CD4-positive, alpha-beta T cell treated with Interleukin-6 at 100 ng/mL for 8 hours (primary cell): ENCODE data around the gene AR.

Experiments used
- DNase-seq: peaks from one replicate; pipeline ENCODE4 v3.0.0-alpha.2; 2020; ENCODE audit warnings: mixed read lengths, low spot score

The AR gene

DNA sequence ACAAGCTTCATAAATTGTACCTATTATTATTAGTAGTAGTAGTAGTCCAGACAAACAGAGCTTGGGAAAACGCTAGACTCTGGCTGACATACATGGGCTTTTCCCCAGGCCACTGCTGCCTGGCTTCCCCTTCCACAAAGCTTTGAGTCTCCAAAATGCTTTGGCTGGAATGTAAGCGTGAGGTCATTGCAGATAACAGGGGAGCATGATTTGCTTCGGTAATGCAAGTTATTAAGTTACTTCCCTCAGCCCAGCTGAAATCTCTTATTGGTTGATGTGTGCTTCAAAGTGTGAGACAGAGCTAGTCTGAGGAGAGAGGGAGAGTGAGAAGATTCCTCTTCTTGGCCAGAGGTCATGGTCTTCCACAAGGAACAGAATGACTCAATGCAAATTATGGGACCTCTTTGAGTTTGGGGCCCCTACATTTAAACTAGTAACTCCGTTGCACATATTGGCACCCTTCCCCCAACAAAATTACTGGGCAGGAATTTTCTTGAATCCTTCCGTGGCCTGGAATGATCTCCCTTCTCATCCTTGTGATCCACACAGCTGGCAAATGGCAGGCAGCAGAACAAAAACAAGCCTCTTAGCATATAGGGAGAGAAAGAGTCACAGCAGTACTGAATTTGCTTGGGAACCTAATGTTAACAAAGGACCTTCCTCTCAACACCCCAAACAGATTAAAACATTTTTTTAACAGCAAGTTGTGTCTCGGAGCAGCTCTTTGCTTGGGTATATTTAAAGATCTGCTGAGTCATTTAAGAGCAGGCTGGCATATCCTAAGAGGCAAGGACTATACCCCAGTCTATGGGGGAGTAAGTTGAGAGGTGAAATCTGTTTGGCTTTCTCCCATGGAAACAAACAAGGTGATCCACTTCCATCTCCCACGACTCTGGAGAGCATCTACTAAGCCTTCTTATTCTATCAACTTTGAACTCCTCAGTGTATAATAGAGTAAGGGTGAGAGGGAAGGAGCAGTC is 19.9 kb downstream of the AR start:
- DNase-seq, result no peak

DNA sequence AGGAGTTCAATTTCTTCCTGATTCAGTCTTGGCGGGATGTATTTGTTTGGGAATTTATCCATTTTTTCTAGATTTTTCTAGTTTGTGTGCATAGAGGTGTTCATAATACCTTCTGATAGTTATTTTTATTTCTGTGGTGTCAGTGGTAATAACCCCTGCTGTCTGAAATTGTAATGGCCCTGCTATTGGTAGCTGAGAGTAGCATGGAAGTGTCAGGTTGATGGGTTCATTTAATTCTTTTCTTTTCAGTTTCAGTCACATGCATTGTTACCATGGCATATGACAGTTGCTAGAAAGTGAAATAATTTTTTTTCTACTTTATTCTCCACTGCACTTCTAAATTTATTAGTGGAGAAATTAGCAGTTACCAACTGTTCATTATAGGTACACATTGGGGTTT is 20.7 kb downstream of the AR start:
- DNase-seq, result no peak

DNA sequence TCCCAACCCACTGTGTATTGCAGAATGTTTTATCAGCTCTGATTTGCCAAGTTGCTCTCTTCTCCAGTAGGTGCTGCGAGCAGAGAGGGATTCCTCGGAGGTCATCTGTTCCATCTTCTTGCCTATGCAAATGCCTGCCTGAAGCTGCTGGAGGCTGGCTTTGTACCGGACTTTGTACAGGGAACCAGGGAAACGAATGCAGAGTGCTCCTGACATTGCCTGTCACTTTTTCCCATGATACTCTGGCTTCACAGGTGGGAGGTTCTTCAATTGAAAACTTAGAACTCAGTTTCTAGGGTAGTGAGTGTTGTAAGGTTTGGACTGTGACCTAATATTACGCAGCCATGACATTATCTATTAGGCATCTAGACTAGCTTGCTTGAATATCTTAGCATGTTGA is 24.9 kb downstream of the AR start:
- no peak for DNase-seq

DNA sequence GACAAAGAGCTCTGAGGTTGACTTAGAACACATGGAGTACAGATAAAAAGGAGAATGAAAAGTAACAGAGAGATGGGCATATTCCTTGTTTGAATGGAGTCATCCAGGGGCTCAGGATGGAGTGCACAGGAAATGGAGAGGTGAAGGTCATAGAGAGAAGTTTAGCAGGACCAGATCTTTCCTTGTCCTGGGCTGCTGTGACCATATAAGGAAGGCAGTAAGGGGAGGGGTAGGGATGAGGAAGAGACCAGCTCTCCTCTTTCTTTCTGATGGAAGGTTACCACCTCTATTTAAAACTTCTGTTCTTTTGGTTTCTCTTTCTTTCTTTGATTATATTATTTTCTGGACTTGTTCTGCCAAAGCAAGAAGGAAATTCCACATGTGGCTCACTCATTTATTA is 27.0 kb downstream of the AR start:
- DNase-seq, result no peak

DNA sequence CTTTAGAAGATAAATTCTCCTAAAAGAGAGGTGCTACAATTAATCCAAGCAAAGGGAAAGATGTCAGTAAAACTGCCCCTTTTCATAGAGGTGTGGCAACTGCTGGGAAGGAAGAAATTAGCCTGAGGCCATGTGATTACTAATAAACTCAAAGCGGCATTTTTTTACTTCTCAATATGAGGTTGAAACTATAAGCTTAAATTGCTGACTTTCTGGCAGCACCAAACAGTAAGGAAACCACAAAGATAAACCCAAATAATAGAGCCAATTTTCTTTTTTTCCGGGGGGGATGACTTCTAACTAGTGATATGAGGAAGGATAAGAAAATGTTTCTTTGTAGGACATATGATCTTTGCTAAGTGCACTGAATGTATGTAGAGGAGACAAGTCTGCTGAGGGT is 30.9 kb downstream of the AR start:
- no peak for DNase-seq

DNA sequence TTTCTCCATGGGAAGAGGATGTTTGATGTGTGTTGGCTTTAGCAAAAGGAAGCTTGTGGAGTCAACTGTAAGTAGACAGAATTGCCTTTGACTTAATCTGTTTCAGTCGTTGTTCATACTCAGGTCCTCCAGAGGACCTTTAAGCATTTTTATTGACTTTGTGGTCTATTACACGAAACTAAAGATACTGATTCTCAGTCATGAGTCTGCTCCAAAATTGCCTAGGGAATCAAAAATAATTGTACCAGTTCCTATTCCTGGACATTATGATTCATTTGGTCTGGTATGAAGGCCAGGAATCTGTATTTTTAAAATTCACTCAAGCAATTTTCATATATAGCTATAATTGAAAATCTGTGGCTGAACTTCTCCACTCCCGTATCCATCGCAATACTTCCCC is 38.6 kb downstream of the AR start:
- no peak for DNase-seq

DNA sequence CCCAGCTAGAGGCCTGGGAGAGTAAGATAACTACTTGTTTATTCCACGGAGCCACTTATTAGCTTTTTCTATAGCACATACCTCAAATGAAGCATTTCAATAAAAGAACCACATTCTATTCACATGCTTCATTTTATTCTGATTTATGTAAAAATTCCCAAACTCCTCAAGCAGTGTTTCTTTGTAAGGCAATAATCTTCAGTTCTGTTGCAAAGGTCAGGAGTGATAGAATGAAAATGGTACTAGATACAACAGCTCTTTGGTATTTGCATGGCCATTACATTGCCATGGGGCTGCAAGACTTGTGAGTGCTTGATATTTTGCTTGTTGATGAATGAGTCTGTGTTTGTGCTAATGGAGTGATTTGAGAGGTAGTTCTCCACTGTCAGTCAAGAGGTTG is 39.4 kb downstream of the AR start:
- DNase-seq, result no peak

DNA sequence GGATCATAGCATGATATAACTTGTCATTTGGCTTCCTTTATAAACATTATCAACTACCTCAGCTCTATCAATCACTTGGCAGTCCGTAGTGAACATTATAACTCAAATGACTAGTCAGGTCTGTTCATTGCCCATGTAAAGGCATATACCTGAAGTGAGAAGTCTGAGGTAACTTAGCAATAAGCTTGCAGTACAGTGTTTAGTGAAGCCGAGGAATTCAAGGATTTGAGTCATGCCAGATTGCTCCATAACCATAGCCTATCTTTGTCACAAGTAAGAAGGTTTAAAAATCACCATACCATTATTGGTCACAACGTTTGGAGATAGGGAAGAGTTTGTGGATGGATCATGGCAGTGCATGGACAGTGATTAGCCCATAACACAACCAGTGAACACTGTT is 41.6 kb downstream of the AR start:
- DNase-seq, result no peak

DNA sequence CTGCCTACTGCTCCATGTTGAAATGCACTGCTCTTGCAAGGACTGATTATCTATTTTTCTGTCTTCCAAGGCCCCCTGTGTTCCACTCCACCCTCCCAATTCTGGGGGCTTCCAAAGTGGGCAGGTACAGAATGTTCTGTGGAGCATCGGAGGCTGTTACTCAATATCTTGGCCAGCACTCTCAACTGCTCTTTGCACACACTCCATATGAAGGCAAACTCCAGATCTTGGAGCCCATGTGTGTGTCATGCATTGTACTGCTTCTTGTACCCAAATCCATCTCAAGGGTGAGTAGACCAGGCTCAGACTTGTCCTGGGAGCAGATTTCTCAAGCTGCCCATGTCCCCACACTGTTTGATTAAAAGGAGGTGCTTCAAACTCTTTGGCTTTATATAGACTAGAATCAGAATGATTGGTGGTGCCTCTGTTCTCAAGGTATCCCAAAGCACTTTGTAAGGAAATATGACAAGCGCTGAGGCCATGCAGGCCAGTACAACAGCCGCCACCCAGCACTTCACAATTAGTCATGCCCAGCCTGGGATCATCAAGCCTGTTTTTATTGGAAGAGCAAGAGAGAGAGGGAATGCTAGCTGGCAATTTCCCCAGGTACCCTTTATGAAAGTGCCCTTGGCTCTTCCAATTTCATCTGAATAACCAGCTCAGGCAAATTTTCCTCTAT is 44.3 kb downstream of the AR start:
- no peak for DNase-seq

DNA sequence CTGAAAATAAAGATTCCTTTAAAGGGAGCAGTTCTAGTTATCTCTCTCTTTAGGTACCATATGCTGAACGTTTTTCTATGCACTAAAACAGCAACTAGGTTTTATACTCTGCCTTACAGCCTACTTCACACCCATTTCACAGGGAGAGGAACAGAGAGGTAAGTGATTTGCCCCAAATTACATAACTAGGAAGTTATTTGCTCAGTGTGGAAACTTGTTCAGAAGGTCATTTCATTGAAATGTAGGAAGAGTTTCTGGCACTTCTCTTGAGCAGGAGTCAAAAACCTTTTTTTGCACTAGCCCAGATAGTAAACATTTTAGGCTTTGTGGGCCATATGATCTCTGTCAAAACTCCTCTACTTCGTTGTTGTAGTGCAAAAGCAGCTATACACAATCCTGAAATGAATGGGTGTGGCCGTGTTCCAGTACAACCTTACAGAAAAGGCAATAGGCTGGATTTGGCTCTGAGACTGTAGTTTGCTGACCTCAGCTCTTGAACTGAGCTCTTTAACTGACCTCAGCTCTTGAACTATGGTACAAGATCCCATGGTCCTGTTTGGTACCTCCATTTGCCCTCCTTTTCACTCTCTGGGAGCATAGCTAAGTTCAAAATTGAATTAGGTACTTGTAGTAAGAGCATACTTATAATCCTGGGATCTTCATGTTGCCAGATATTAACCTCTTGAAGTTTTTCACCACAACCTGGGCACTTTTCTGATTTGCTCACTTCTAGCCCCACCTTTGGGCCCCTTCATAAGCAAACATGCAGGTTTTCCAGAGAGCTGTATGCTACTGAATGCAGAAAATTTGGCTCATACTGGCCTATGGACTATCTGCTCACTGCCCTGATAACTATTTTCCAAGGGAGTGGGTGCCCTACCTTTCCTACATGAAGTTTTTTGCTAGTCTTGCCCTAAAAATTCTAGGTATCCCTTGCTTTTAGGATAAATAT is 53.3 kb downstream of the AR start:
- DNase-seq, result no peak

DNA sequence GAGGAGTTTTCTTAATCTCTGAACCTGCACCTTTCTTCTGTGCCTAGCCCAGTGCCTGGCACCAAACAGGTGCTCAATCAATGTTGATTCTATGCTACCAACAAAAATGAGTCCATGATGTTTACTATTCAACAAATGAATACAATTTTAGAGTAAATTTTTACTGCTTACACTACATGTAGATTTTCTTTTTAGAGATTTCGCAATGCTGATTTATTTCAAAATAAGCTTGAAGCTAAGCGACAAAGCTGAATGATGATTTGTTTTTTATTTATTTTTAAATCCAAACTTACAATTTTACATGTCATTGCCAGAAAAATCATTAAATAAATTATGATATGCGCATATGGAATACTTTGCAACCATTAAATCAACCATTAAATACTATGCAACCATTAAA is 55.7 kb downstream of the AR start:
- DNase-seq, result no peak

DNA sequence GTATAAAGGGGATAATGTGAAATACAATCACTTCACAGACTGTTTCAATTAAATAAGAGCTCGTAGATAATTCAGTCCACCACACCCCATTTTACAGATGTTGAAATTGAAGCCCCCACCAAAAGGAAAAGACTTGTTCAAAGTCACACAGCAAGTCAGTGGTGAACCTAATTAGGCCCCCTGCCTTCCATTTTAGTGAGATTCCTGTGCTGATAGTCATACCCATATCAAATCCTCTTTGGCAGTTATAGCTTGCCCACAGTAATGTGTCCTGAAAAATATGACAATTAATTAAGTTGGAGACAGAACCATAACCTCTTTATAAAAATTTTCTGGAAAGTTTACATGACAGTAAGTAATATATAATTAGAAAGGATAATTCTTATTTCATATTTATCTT is 58.0 kb downstream of the AR start:
- no peak for DNase-seq

DNA sequence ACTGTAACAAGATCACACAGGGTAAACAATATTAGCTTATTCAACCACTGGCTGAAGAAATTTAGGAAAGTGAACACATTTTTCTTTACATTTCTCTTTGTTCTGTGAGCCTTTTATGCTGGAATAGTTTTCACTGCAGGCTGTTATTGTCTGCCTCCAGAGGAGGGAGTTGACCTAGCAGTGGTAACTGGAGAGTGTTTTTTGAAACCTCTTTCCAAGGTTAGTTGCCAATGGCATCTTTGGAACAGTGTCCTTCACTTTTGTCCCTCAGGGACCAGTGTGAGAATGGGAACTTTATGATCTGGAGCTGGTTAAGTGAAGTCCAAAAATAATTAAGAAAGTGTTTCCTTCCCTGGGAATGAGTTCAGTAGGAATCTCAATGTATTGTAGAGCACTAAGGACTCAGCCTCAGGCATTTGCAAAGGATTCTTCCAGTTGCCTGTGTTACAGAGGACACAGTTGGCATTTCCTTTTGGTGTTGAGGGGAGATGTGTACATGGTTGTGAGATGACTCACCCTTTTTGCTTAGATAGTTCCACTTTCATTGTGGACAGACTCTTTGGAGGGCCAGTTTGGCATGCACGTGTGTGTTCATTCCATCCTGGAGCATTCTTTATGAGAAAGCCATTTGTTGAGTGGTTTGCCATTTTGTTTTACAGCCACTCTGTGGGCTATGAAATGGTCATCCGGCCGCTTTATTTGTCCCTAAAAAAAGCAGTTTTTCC is 61.3 kb downstream of the AR start:
- no peak for DNase-seq

DNA sequence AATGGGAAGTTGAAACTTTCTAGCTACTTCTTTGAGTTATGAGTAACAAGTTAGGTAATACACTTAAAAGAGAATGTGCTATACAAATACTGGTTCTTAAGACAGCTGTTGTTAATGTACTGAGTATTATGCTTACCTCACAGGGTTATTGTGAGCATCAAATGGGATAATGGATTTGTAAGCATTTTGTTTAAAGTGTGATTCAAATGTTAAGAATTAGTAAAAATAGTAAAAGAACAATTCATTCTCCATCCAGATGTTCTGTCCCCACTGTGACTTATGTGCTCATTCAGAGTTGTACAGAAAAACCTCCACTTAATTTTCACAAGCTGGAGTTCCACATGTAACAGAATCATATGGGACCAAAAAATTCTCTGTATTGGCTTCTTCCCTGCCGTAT is 63.6 kb downstream of the AR start:
- DNase-seq, result no peak

DNA sequence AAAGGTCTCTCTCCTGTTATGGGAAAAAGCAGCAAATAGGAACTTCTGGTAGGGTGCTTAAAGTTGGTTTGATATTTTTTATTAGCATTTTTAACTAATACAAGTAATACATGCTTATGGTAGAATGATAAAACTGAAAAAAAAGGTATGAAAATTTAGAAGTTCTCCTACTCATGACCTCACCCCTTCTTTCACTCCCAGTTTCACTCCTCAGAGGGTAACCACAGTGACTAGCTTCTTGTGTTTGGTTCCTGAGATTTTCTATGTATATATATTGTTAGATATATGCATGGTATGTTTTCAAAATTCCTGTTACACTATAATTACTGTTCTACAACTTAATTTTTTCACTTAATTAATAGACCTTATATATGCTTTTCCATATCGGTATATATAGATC is 66.5 kb downstream of the AR start:
- no peak for DNase-seq

DNA sequence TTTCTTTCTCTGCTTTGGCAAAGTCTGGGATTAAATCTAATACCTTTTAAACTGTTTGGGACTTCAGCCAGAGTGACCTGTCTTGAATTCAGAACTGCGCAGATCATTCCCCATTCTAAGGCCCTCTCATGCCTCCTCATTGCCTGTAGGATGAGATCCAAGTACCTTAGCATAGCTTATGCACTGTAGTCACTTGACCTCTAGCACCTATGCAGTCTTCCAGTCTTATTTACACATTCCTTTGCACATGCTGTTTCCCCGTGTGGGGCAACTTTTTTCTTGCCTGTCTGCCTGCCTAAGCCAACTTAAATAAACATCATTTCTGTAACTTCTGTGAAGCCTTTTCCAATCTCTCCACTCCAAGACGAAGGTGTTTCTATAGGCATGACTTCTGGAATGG is 68.4 kb downstream of the AR start:
- DNase-seq, result no peak

DNA sequence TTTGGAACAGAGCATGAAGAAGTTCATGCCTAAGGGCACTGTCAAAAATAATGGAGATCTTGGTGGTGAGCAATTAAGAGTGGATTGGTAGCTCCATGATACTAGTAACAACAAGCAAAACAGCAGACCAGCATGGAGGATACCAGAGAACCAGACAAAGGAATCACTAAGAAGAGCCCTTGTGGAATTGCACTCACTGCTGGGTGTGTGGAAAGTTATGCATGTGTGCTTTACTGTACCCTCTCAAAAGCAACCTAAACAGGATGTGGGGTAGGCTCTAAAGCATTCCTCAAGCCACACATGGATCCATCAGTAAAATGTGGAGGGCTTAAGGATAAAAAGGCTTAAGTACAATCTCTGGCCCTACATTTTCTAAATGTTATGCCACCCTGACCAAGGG is 69.5 kb downstream of the AR start:
- DNase-seq, result no peak

DNA sequence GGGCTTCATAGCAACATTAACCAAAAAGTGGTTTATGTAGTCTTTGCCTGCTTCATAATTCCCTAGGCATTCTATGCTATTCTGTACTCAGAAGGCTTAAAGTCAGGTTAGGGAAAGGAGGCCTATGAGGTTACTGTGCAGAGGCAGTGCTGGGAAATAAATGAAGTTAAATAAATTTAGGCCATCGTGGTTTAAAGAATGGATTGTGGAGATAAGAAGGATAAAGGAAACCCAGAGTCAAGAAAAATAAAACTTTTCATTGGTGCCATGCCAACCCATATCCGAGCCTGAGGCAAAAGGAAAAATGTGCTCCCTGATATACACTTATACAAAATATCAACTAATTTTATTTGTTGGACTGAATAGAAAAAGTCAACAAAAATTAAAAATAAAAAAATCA is 70.2 kb downstream of the AR start:
- DNase-seq, result no peak

DNA sequence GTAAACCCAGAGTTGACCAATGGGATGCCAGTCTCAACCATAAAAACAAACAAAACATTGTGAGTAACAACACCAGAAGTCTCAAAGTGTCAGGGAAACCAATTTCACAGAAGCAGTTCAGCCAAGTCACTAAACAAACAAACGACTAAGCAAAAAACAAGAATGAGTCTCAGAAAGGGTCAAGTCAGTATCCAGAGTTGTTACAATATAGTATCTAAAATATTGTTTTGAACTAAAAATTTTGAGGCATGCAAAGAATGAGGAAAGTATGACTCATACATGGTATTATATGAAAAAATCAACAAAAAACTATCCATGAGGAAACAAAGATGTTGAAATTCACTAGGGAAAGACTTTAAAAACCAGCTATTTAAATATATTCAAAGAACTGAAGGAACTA is 70.6 kb downstream of the AR start:
- no peak for DNase-seq

DNA sequence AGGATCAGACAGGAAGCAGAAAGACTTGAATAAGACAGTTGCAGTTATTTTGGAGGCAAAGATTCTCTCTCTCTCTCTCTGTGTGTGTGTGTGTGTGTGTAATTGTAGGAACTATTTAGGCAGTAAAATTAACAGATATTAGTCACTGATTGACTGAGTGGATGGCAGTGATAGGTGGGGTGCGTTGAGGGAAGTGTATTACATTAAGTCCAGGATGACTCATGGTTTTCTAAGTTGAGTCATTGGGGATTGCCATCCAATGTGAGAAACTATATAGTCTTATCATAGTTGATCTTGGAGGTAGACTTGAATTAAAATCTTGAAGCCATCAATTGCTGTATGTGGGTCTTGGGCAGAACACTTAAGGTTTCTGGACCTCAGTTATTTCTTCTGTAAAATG is 75.4 kb downstream of the AR start:
- DNase-seq, result no peak

DNA sequence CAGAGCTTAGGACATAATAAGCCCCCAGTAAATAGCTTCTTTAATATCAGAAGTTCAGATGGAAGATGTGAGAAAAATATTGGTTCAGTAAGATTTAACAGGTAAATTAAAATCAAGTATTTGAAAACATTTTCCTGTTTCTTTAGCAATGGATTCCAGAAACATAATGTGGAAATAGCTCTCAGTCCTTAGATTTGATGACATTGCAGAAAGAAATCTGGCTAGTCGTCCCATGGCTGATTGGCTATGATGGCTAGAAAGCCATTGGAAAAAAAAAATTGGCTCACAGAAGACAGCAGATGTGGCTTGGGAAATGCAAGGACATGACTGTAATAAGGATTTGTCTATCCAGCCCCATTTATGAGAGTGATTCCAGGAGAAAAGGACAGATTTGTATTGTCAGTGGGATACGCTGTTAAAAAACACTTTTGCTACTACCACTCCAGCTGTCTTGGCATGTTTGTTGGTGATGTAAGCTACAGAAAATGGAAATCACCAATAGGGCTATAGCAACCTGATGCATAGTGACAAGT is 78.3 kb downstream of the AR start:
- DNase-seq, result no peak

DNA sequence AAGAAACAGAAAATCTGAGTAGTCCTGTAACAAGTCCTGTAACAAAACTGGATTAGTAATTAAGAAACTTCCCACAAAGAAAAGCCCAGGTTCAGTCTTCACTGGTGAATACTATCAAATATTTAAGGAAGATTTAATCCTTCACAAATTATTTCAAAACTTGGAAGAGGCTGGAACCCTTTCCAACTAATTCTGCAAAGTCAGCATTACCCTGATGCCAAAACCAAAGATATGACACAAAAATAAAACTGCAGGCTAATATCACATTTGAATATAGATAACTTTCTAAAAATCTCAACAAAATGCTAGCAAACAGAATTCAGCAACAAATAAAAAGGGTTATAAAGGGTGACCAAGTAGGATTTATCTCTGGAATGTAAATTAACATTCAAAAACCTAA is 80.5 kb downstream of the AR start:
- DNase-seq, result no peak
